Measurements from ENCODE around the gene ARHGAP15. TPM values are rescaled to one million over a fixed set of nuclear protein-coding genes. Genes with fewer than 3 reads are reported as not detected.
"Not testable (repeated sequence)": the region's sequence is repeated elsewhere in the genome, so short reads cannot be mapped to it uniquely, and the experiment has no call there.

ARHGAP15 gene
- total RNA-seq, 1 donor from 2014 or later: 56.2 TPM

- H3K27ac Mint-ChIP-seq: no peak overlapping the region
- H3K36me3 Mint-ChIP-seq (ENCODE audit: low read depth): peaks cover 38% of the 10 kb centered on the region
- H3K4me1 Mint-ChIP-seq: peaks cover 29% of the 10 kb centered on the region
These were observed 395.6 kb downstream of the ARHGAP15 start for GRCh38 chr2:143524559-143525401.

GRCh38 chr2:143525402-143525860, 396.2 kb downstream of the ARHGAP15 start:
- H3K27ac Mint-ChIP-seq: peak overlapping the region; percentile 63
- H3K4me3 Mint-ChIP-seq: peak overlapping the region; percentile 20
- peaks cover 29% of the 10 kb centered on the region for H3K4me1 Mint-ChIP-seq
- intact Hi-C loops (cut with micrococcal nuclease): no loop called here
- no peaks in the 10 kb centered on the region for H3K27me3 Mint-ChIP-seq
- peaks cover 10% of the 10 kb centered on the region for H3K9me3 Mint-ChIP-seq
- DNase-seq: no peak
- peaks cover 36% of the 10 kb centered on the region for H3K36me3 Mint-ChIP-seq (ENCODE audit: low read depth)

More at GRCh38 chr2:143524559-143525401, 395.6 kb downstream of the ARHGAP15 start:
- Mint-ChIP-seq H3K9me3 (peaks cover 10% of the 10 kb centered on the region), H3K27me3 (no peaks in the 10 kb centered on the region), H3K4me3 (peak overlapping the region; percentile 3)
- no peak for DNase-seq
- intact Hi-C loops (cut with micrococcal nuclease): no loop called here

DNA sequence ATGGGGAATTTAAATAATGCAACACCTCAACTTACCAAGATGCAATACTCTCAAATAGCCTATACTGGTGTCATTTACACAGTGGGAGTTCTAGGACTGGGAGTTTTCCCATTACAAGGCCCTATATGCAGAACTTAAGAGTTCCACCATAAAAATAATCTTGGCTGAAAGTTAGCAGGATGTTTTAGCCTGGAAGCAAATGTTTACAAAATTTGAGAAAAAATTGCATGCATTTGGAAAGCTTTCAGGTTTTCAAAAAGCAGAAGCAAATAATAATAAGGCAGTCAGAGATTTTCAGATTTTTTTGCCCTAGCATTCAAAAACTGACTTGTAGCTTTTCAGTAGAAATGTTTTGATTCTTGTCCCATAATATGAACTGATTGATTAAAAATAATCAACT, 397.3 kb downstream of the ARHGAP15 start:
- H3K36me3 Mint-ChIP-seq (ENCODE audit: low read depth): peaks cover 40% of the 10 kb centered on the region
- peaks cover 32% of the 10 kb centered on the region for H3K4me1 Mint-ChIP-seq
- intact Hi-C loops (cut with micrococcal nuclease): no loop called here
- peaks cover 10% of the 10 kb centered on the region for H3K9me3 Mint-ChIP-seq
- H3K4me3 Mint-ChIP-seq: no peak overlapping the region
- no peak for DNase-seq
- H3K27me3 Mint-ChIP-seq: no peaks in the 10 kb centered on the region
- H3K27ac Mint-ChIP-seq: no peak overlapping the region

GRCh38 chr2:143528021-143528420, 398.8 kb downstream of the ARHGAP15 start:
- intact Hi-C loops (cut with micrococcal nuclease): no loop called here
- DNase-seq: no peak
- Mint-ChIP-seq H3K27me3 (no peaks in the 10 kb centered on the region), H3K36me3 (ENCODE audit: low read depth) (peaks cover 35% of the 10 kb centered on the region), H3K4me3 (no peak overlapping the region), H3K9me3 (peaks cover 10% of the 10 kb centered on the region), H3K4me1 (peaks cover 31% of the 10 kb centered on the region), H3K27ac (no peak overlapping the region)

DNA sequence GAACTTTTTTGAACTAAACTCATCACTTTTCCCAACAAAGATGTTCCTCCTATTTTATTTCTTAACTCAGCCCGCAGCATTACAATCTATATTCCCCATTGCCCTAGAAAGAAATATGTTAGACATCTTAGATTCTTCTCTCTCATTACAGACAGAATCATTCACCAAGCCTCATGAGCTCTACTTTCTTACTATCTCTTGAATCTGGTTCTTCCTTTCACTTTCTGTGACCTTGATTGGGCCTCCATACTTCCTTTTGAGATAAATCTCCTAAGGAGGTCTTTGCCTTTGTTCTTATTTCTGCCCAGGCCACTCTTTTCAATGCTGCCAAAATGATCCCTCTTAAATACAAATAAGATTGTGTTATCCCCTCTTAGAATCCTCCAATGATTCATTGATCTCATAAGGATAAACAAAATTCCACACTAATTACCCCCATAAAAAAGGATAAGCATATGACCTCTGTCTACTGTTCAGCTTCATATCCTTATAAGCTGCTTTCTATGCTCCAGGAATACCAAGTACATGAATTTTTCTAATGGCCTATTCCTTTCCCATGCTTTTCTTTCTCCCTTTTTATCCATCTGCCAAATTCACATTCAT, 400.0 kb downstream of the ARHGAP15 start:
- peaks cover 43% of the 10 kb centered on the region for H3K36me3 Mint-ChIP-seq (ENCODE audit: low read depth)
- intact Hi-C loops (cut with micrococcal nuclease): no loop called here

GRCh38 chr2:143530758-143531157, 401.5 kb downstream of the ARHGAP15 start:
- Mint-ChIP-seq H3K4me3 (no peak overlapping the region), H3K27ac (peak overlapping the region; percentile 1), H3K27me3 (no peaks in the 10 kb centered on the region), H3K4me1 (peaks cover 16% of the 10 kb centered on the region), H3K36me3 (ENCODE audit: low read depth) (peaks cover 49% of the 10 kb centered on the region), H3K9me3 (peaks cover 10% of the 10 kb centered on the region)
- DNase-seq: no peak
- intact Hi-C loops (cut with micrococcal nuclease): no loop called here

More for the DNA sequence above, 400.0 kb downstream of the ARHGAP15 start:
- H3K27ac Mint-ChIP-seq: peak overlapping the region; percentile 62
- no peak for DNase-seq
- no peak overlapping the region for H3K4me3 Mint-ChIP-seq
- H3K9me3 Mint-ChIP-seq: peaks cover 10% of the 10 kb centered on the region
- no peaks in the 10 kb centered on the region for H3K27me3 Mint-ChIP-seq
- peaks cover 29% of the 10 kb centered on the region for H3K4me1 Mint-ChIP-seq

DNA sequence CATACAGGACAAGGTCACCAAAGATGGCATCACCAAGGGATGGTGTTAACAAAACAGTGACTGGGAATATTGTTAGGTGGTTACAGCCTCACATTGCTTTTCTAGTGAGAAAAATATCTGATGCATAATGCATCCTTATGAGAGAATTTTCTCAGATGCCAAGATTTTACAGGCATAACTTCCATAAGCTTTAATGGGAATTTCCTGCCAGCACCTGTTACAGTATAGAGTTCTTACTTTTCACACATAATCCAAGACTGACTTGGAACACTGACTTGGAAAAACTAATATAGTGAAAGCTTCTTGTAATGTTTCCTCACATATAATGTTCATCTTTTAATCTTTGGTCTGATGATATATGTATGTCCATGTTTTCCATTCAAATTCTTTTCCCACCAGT, 402.8 kb downstream of the ARHGAP15 start:
- H3K36me3 Mint-ChIP-seq (ENCODE audit: low read depth): peaks cover 56% of the 10 kb centered on the region
- H3K4me1 Mint-ChIP-seq: peaks cover 16% of the 10 kb centered on the region
- H3K9me3 Mint-ChIP-seq: peaks cover 14% of the 10 kb centered on the region
- intact Hi-C loops (cut with micrococcal nuclease): no loop called here
- H3K27me3 Mint-ChIP-seq: no peaks in the 10 kb centered on the region
- no peak for DNase-seq
- no peak overlapping the region for H3K27ac Mint-ChIP-seq
- H3K4me3 Mint-ChIP-seq: no peak overlapping the region

- Mint-ChIP-seq H3K4me1 (peaks cover 12% of the 10 kb centered on the region), H3K4me3 (no peak overlapping the region), H3K27me3 (no peaks in the 10 kb centered on the region), H3K9me3 (peaks cover 13% of the 10 kb centered on the region), H3K36me3 (ENCODE audit: low read depth) (peaks cover 58% of the 10 kb centered on the region), H3K27ac (no peak overlapping the region)
- DNase-seq: no peak
- intact Hi-C loops (cut with micrococcal nuclease): no loop called here
These were observed 404.6 kb downstream of the ARHGAP15 start for GRCh38 chr2:143533846-143534245.

DNA sequence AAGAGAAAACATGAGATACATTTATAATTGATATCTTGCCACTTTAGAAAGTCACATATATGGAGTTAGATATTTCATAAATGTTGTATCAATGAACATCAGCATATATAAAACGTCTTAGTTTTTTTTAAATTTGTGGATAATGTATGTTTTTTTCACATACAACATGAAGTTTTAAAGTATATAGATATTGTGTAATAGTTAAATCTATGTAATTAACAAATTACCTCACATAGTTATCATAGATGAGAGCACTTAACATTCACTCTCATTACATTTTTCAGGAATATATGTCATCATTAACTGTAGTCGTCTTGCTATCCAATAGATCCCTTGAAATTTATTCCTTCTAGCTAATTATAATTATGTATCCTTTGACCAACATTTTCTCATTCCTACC, 406.6 kb downstream of the ARHGAP15 start:
- intact Hi-C loops (cut with micrococcal nuclease): no loop called here
- Mint-ChIP-seq H3K36me3 (ENCODE audit: low read depth) (peaks cover 54% of the 10 kb centered on the region), H3K4me3 (no peak overlapping the region), H3K27ac (no peak overlapping the region), H3K9me3 (peaks cover 7% of the 10 kb centered on the region), H3K27me3 (no peaks in the 10 kb centered on the region), H3K4me1 (peaks cover 3% of the 10 kb centered on the region)
- no peak for DNase-seq

DNA sequence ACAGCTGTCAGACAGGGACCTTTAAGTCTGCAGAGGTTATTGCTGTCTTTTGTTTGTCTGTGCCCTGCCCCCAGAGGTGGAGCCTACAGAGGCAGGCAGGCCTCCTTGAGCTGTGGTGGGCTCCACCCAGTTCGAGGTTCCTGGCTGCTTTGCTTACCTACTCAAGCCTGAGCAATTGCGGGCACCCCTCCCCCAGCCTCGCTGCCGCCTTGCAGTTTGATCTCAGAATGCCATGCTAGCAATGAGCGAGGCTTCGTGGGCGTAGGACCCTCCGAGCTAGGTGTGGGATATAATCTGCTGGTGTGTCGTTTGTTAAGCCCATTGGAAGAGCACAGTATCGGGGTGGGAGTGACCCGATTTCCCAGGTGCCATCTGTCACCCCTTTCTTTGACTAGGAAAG, 412.7 kb downstream of the ARHGAP15 start:
- H3K27ac Mint-ChIP-seq; intact Hi-C loops (cut with micrococcal nuclease); DNase-seq; H3K4me3 Mint-ChIP-seq; H3K27me3 Mint-ChIP-seq; H3K9me3 Mint-ChIP-seq: not testable (repeated sequence)
- peaks cover 36% of the 10 kb centered on the region for H3K36me3 Mint-ChIP-seq (ENCODE audit: low read depth)
- H3K4me1 Mint-ChIP-seq: peaks cover 16% of the 10 kb centered on the region

DNA sequence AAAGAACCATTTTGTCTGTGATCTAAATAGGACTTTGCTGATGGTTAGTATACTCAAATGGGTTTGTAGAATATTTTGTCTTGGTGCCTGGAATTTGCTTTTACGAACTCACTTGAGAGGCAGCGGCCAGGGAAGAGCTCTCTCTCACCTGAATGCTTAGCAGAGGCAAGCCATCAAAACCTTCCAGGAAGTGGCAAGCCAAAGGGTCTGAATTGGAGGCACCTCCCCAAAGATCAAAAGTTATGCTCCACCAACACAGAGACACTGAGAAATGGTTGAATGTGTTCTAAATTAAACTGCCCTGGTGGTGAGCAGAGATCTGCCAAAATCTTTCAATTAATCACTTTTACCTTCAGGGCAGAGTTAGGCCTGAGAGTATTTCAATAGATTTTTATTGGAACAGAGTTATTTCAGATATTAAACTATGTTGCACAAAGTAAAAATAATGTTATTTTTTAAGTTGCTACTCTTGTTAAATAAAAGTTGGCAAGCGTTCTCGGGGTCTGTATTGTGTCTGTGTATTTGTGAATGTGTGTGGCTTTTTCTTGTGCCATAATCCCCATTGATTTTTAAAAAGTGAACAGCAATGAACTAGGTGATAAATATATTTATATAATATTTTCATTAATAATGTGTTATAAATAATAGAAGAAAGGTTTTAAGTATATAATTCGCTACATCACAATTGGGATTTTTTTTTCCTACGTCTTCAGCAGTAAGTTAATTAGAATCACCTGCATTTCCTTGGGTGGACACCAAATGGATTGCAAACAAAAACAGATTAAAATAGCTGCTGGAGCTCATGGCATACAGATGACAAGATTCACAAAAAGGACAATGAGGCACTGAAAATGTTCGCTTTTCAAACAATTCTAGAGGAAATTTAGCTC, 416.1 kb downstream of the ARHGAP15 start:
- H3K4me3 Mint-ChIP-seq: no peak overlapping the region
- H3K9me3 Mint-ChIP-seq: peaks cover 7% of the 10 kb centered on the region
- H3K27me3 Mint-ChIP-seq: no peaks in the 10 kb centered on the region
- H3K36me3 Mint-ChIP-seq (ENCODE audit: low read depth): peaks cover 29% of the 10 kb centered on the region
- intact Hi-C loops (cut with micrococcal nuclease): no loop called here
- peaks cover 16% of the 10 kb centered on the region for H3K4me1 Mint-ChIP-seq
- H3K27ac Mint-ChIP-seq: peak overlapping the region; percentile 9
- DNase-seq: peak; percentile 70

GRCh38 chr2:143545949-143546255, 416.7 kb downstream of the ARHGAP15 start:
- DNase-seq: no peak
- H3K27me3 Mint-ChIP-seq: no peaks in the 10 kb centered on the region
- no peak overlapping the region for H3K4me3 Mint-ChIP-seq
- peaks cover 12% of the 10 kb centered on the region for H3K4me1 Mint-ChIP-seq
- H3K27ac Mint-ChIP-seq: no peak overlapping the region
- H3K36me3 Mint-ChIP-seq (ENCODE audit: low read depth): peaks cover 24% of the 10 kb centered on the region
- peaks cover 3% of the 10 kb centered on the region for H3K9me3 Mint-ChIP-seq
- intact Hi-C loops (cut with micrococcal nuclease): no loop called here

- Mint-ChIP-seq H3K4me3 (no peak overlapping the region), H3K4me1 (peaks cover 13% of the 10 kb centered on the region), H3K27me3 (no peaks in the 10 kb centered on the region), H3K27ac (no peak overlapping the region), H3K9me3 (no peaks in the 10 kb centered on the region), H3K36me3 (ENCODE audit: low read depth) (peaks cover 18% of the 10 kb centered on the region)
- DNase-seq: no peak
- intact Hi-C loops (cut with micrococcal nuclease): no loop called here
These were observed 418.8 kb downstream of the ARHGAP15 start for GRCh38 chr2:143548032-143548431.

- no peak for DNase-seq
- intact Hi-C loops (cut with micrococcal nuclease): no loop called here
- Mint-ChIP-seq H3K27me3 (no peaks in the 10 kb centered on the region), H3K4me1 (peaks cover 10% of the 10 kb centered on the region), H3K36me3 (ENCODE audit: low read depth) (peaks cover 13% of the 10 kb centered on the region), H3K27ac (no peak overlapping the region), H3K9me3 (no peaks in the 10 kb centered on the region), H3K4me3 (no peak overlapping the region)
These were observed 421.3 kb downstream of the ARHGAP15 start for GRCh38 chr2:143550500-143550899.

All from activated CD4-positive, alpha-beta T cell treated with anti-CD3 and anti-CD28 coated beads, Interleukin-2, amount 10 ng/mL, durations not matched to agents 24 days and 14 days (primary cell).